ENCODE measurements around the gene SLC29A1. TPM values are rescaled to one million over a fixed set of nuclear protein-coding genes. Genes with fewer than 3 reads are reported as not detected.

Gene SLC29A1
- total and polyA plus RNA-seq, 9 of the 15 experiments (the other 6 are each of a cell fraction or from before 2014, with no cell fraction given) = 18.9 to 170 (median 57.7) TPM

- Histone ChIP-seq H3K4me1 (replicated peaks in 1 of 2; ENCODE audit: control insufficient read depth in 2 of 2, insufficient read depth in 2 of 2, low read length in 2 of 2) (peaks cover 2 to 18% of the 10 kb centered on the region in 2 experiments; a peak in 3 of 5 replicates), H4K20me1 (replicated peaks; ENCODE audit: control insufficient read depth, insufficient read depth, low read length) (no peaks in the 10 kb centered on the region), H3K27me3 (ENCODE audit: control insufficient read depth in 2 of 2, insufficient read depth in 2 of 2, low read length in 2 of 2) (peaks cover 2 to 21% of the 10 kb centered on the region in 2 experiments; a peak in 2 of 5 replicates), H3K36me3 (ENCODE audit: control insufficient read depth, insufficient read depth, low read length) (no peaks in the 10 kb centered on the region), H3K79me2 (ENCODE audit: control insufficient read depth, insufficient read depth, low read length) (no peaks in the 10 kb centered on the region), H2AFZ (ENCODE audit: low read depth, low read length) (no peak overlapping the region), H3K9me1 (ENCODE audit: control insufficient read depth, insufficient read depth, low read length) (no peaks in the 10 kb centered on the region), H3K9me3 (replicated peaks; ENCODE audit: control insufficient read depth, insufficient read depth, low read depth, low read length) (no peaks in the 10 kb centered on the region), H3K4me3 (no peak overlapping the region), H3K4me2 (ENCODE audit: insufficient read depth, low read length) (no peak overlapping the region), H3K27ac (ENCODE audit: extremely low read depth, low read depth, low read length) (no peak overlapping the region), H3K9ac (ENCODE audit: insufficient read depth in 1 of 2, low read depth in 2 of 2, low read length in 2 of 2) (peak overlapping the region in 1 of 2 experiments; percentile 38; a peak in 2 of 4 replicates)
- no peak for ATAC-seq
- ChIA-PET POLR2A (interaction anchor here (0.8 to 1.6 kb wide), 6 partner anchors 9 to 70 kb away, joined by 3 to 7 read pairs (median 4); partner anchors contain the start of gene HSP90AB1), CTCF (ENCODE audit: low intra/inter-chr PET ratio) (interaction anchor here (0.6 kb wide), 1 partner anchor 83 kb away, joined by 3 read pairs; no protein-coding TSS in a partner anchor)
- BruUV-seq (replicated peaks) = no TSS peak
- intact Hi-C loops (cut with micrococcal nuclease) = no loop called here
- TF ChIP-seq DDX20 (tag; IDR thresholded peaks at IDR 0.05; ENCODE audit: low read depth) = no peak
- no peak for FAIRE-seq
- WGBS (ENCODE audit: insufficient coverage, low coverage, missing lambda C conversion rate) = 27% methylated on average over 15 of the region's 15 CpGs
- DNase-seq (ENCODE audit: extremely low read depth in 1 of 4, low spot score in 3 of 4) = no peak
- in situ Hi-C loops (cut with MboI) = no loop called here
Measured at GRCh38 chr6:44176130-44176761, 47.1 kb upstream of the SLC29A1 start.

- intact Hi-C loops (cut with micrococcal nuclease) (no loop called here), in situ Hi-C loops (cut with MboI) (no loop called here)
- no peak overlapping the region for H3K27ac ChIP-seq (ENCODE audit: extremely low read depth, low read depth, low read length)
- FAIRE-seq (no peak), ATAC-seq (no peak), DNase-seq (ENCODE audit: extremely low read depth in 1 of 4, low spot score in 3 of 4) (no peak)
- no peak overlapping the region for H3K4me3 ChIP-seq
- CTCF ChIA-PET (ENCODE audit: low intra/inter-chr PET ratio) = no interaction called here
- 18% methylated on average over 23 of the region's 24 CpGs for WGBS (ENCODE audit: insufficient coverage, low coverage, missing lambda C conversion rate)
- H3K36me3 ChIP-seq (ENCODE audit: control insufficient read depth, insufficient read depth, low read length) = no peaks in the 10 kb centered on the region
- H3K9ac ChIP-seq (ENCODE audit: insufficient read depth in 1 of 2, low read depth in 2 of 2, low read length in 2 of 2) = peak overlapping the region in 1 of 2 experiments; percentile 38; a peak in 1 of 4 replicates
- POLR2A ChIA-PET = interaction anchor here (0.5 to 1.5 kb wide), 6 partner anchors 10 to 269 kb away, joined by 3 to 7 read pairs (median 4); partner anchors contain the start of gene HSP90AB1
- H3K79me2 ChIP-seq (ENCODE audit: control insufficient read depth, insufficient read depth, low read length) = no peaks in the 10 kb centered on the region
- no peaks in the 10 kb centered on the region for H3K9me1 ChIP-seq (ENCODE audit: control insufficient read depth, insufficient read depth, low read length)
- no TSS peak for BruUV-seq (replicated peaks)
- no peaks in the 10 kb centered on the region for H4K20me1 ChIP-seq (replicated peaks; ENCODE audit: control insufficient read depth, insufficient read depth, low read length)
- H3K9me3 ChIP-seq (replicated peaks; ENCODE audit: control insufficient read depth, insufficient read depth, low read depth, low read length) = no peaks in the 10 kb centered on the region
- H3K27me3 ChIP-seq (ENCODE audit: control insufficient read depth in 2 of 2, insufficient read depth in 2 of 2, low read length in 2 of 2) = peaks cover 2 to 21% of the 10 kb centered on the region in 2 experiments; a peak in 2 of 5 replicates
- no peak overlapping the region; the same call in 1 of the 2 replicates for H3K4me2 ChIP-seq (ENCODE audit: insufficient read depth, low read length)
- H2AFZ ChIP-seq (ENCODE audit: low read depth, low read length) = no peak overlapping the region
- peaks cover 2 to 18% of the 10 kb centered on the region in 2 experiments; a peak in 3 of 5 replicates for H3K4me1 ChIP-seq (replicated peaks in 1 of 2; ENCODE audit: control insufficient read depth in 2 of 2, insufficient read depth in 2 of 2, low read length in 2 of 2)
- TF ChIP-seq NFRKB (IDR thresholded peaks at IDR 0.05; ENCODE audit: low read depth) (no peak), ZNF24 (IDR thresholded peaks at IDR 0.05) (no peak), ZFP30 (CRISPR knock-in tag; IDR thresholded peaks at IDR 0.05; ENCODE audit: borderline replicate concordance) (no peak), DLX4 (CRISPR knock-in tag; IDR thresholded peaks at IDR 0.05) (no peak), E2F4 (CRISPR knock-in tag; IDR thresholded peaks at IDR 0.05; ENCODE audit: low read depth) (peak; percentile 46; the same call in 1 of the 2 replicates), MEF2D (tag; conservative IDR thresholded peaks at IDR 0.05; ENCODE audit: low read depth) (no peak), ZNF311 (CRISPR knock-in tag; IDR thresholded peaks at IDR 0.05) (no peak), CAMTA2 (CRISPR knock-in tag; conservative IDR thresholded peaks at IDR 0.05) (no peak), ZBTB34 (CRISPR knock-in tag; IDR thresholded peaks at IDR 0.05) (no peak)
Measured at GRCh38 chr6:44176762-44177509, 46.5 kb upstream of the SLC29A1 start.
